GM21529 (cell line): ENCODE results near the gene MMP8.
"Not testable (repeated sequence)": the region's sequence is repeated elsewhere in the genome, so short reads cannot be mapped to it uniquely, and the experiment has no call there.

Experiments used
- ATAC-seq: cut with Tn5 transposase; IDR thresholded peaks from one replicate; pipeline ENCODE4 v1.9.1; 2021; ENCODE audit not compliant: unreplicated experiment

MMP8 gene

GRCh38 chr11:102724904-102725500 is at the start of gene MMP8:
Gene MMP8 (minus strand): TSS chr11:102724954. CDS start chr11:102724855, 99 bp downstream.
- ATAC-seq, result no peak

GRCh38 chr11:102773386-102773785 is 48.6 kb upstream of the MMP8 start:
- ATAC-seq, result no peak

- no peak for ATAC-seq
Observed at GRCh38 chr11:102771351-102771750, 46.6 kb upstream of the MMP8 start.

GRCh38 chr11:102770191-102770590 is 45.4 kb upstream of the MMP8 start:
- ATAC-seq, result no peak

GRCh38 chr11:102767800-102768199 is 43.0 kb upstream of the MMP8 start:
- ATAC-seq, result no peak

GRCh38 chr11:102763440-102763839 is 38.7 kb upstream of the MMP8 start:
- no peak for ATAC-seq

- ATAC-seq, result no peak
Observed at GRCh38 chr11:102762361-102762767, 37.6 kb upstream of the MMP8 start.

- ATAC-seq, result no peak
Observed at GRCh38 chr11:102761646-102762238, 37.0 kb upstream of the MMP8 start.

- no peak for ATAC-seq
Observed at GRCh38 chr11:102760344-102761035, 35.7 kb upstream of the MMP8 start.

GRCh38 chr11:102757823-102758549 is 33.2 kb upstream of the MMP8 start:
- no peak for ATAC-seq

- no peak for ATAC-seq
Observed at GRCh38 chr11:102753267-102753666, 28.5 kb upstream of the MMP8 start.

- no peak for ATAC-seq
Observed at GRCh38 chr11:102751673-102752072, 26.9 kb upstream of the MMP8 start.

GRCh38 chr11:102749101-102749722 is 24.5 kb upstream of the MMP8 start:
- no peak for ATAC-seq

GRCh38 chr11:102746746-102747578 is 22.2 kb upstream of the MMP8 start:
- not testable (repeated sequence) for ATAC-seq

GRCh38 chr11:102734650-102735049 is 9.9 kb upstream of the MMP8 start:
- no peak for ATAC-seq

GRCh38 chr11:102733232-102733875 is 8.6 kb upstream of the MMP8 start:
- ATAC-seq, result peak; percentile 97

- not testable (repeated sequence) for ATAC-seq
Observed at GRCh38 chr11:102730944-102731343, 6.2 kb upstream of the MMP8 start.

GRCh38 chr11:102729849-102730815 is 5.4 kb upstream of the MMP8 start:
- ATAC-seq, result no peak

GRCh38 chr11:102727890-102728289 is 3.1 kb upstream of the MMP8 start:
- no peak for ATAC-seq
